Natural killer cell treated with Interleukin-12 subunit alpha and Interleukin-12 subunit beta and Interleukin-15 and Interleukin-18, amount 100 ng/mL, for 72 hours (primary cell): ENCODE results near the gene KNG1. TPM values are rescaled to one million over a fixed set of nuclear protein-coding genes. Genes with fewer than 3 reads are reported as not detected.
"Not testable (repeated sequence)": the region's sequence is repeated elsewhere in the genome, so short reads cannot be mapped to it uniquely, and the experiment has no call there.

ENCODE experiments used
- ATAC-seq, 2 donors: fragments of 150-1000 bp; cut with Tn5 transposase in 1 of 2; sonication (Bioruptor Pico), chemical (Tn5 transposase) in 1 of 2; 2 replicates each; pipeline ENCODE4 v1.10.0; 2021
- DNase-seq: peaks from one replicate; pipeline ENCODE4 v3.0.0; 2022; ENCODE audit warnings: low spot score
- H3K27ac Mint-ChIP-seq, 2 donors: 1 replicate in 1 of 2; 2 replicates in 1 of 2; pipeline ENCODE4 v1.8.0; 2022; ENCODE audit warnings: mixed read lengths in 2 of 2, mild to moderate bottlenecking in 1 of 2, moderate library complexity in 1 of 2
- H3K27me3 Mint-ChIP-seq, 2 donors: 1 replicate in 1 of 2; 2 replicates in 1 of 2; pipeline ENCODE4 v1.8.0; 2022; ENCODE audit warnings: mixed read lengths in 2 of 2
- H3K36me3 Mint-ChIP-seq: one replicate; pipeline ENCODE4 v1.8.0; 2022; ENCODE audit warnings: mixed read lengths
- H3K4me1 Mint-ChIP-seq, 2 donors: 1 replicate in 1 of 2; 2 replicates in 1 of 2; pipeline ENCODE4 v1.8.0; 2022; ENCODE audit warnings: low read depth in 2 of 2, mixed read lengths in 2 of 2, mild to moderate bottlenecking in 1 of 2
- H3K4me3 Mint-ChIP-seq: one replicate; pipeline ENCODE4 v1.8.0; 2022; ENCODE audit warnings: mixed read lengths
- H3K9me3 Mint-ChIP-seq: 2 replicates; pipeline ENCODE4 v1.8.0; 2022; ENCODE audit warnings: mixed read lengths
- total RNA-seq, 2 donors: library from RNA; stranded (reverse); gene quantifications; one replicate each; pipeline ENCODE4 v1.2.3, GENCODE V29; 2022

Gene KNG1
- not detected for total RNA-seq

DNA sequence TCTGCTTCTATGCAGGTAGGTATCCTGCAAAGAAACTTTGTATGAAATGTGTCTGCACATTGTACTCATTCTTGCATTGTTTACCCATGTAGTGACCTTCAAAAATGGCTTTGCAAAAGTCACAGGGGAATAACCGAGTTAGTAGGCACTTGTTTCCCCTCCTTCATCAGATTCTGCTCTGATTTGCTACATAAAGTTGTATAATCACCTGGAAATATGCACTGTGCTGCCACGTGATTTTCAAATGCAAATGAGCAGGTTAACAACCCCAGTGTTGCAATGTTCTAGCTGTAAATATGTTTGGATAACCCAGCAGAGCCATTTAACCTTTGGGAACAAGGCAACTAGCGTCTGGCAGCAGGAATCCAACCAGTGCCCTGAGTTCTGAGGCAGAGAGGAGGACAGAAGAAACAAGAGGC lies at the start of gene KNG1:
TSS of gene KNG1 (plus strand) at position 321 of the 419 bp plus-strand sequence. CDS start 184 bp downstream, outside the sequence.
- no peak within 1 kb of the TSS for H3K4me3 Mint-ChIP-seq
- no peak for DNase-seq

DNA sequence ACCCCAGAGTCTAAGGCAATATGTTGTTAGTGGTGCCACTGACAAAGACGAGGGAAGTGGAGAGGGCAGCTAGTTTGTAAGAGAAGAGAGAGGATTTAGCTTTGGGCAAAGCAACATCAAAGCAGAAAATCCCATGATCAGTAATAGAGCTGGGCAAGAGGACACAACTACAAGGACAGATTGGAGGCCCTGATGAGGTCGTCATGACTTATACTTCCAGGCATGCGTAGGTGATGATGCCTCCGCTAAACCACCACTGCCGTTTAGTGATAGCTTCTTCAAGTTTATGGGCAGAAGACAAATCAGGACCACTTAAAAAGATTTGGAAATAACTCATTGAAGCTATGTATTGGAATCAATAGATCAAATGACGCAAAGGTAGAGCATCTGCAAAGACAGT lies 48.7 kb upstream of the KNG1 start:
- no peak for DNase-seq
- H3K27me3 Mint-ChIP-seq = peaks cover 35 to 38% of the 10 kb centered on the region in 2 donors
- no peaks in the 10 kb centered on the region for H3K36me3 Mint-ChIP-seq
- H3K4me3 Mint-ChIP-seq = no peak overlapping the region
- H3K4me1 Mint-ChIP-seq = peaks cover 0 to 8% of the 10 kb centered on the region in 2 donors
- ATAC-seq = no peak
- H3K9me3 Mint-ChIP-seq = no peaks in the 10 kb centered on the region
- H3K27ac Mint-ChIP-seq = no peak overlapping the region

More for the DNA sequence above, at the start of gene KNG1:
- H3K27ac Mint-ChIP-seq = no peak within 1 kb of the TSS
- no peaks in the 10 kb centered on the region for H3K9me3 Mint-ChIP-seq
- ATAC-seq = no peak
- peaks cover 27 to 29% of the 10 kb centered on the region in 2 donors for H3K27me3 Mint-ChIP-seq
- no peaks in the 10 kb centered on the region for H3K4me1 Mint-ChIP-seq
- no peaks in the 10 kb centered on the region for H3K36me3 Mint-ChIP-seq

DNA sequence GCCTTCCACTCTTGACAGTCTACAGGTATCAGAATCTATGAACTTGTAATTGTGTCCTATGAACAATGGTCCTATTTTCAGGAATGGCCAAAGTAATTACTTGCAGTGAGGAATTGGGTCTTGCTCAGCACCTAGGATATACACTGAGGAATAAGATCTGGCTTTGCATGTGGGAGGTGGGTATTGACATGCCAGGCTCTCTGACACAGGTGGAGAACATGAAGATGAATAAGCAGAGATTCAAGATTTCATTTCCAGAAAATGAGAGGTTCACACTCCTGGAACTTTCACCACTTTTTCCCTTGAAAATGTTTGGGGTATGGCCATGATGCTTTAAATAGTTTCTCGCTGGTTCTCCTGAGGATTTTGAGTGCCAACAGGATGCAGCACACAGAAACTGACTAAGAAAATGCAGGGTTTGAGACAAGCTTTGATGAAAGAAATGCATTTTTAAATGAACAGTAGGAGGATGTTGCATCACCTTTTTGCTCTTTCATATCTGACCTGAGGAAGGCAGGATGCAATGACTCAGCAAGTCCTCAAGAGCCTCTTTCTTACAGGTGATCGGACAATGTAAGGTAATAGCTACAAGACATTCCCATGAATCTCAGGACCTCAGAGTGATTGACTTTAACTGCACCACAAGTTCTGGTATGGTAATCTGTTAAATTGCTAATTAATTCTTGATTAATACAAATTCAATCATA lies 47.6 kb upstream of the KNG1 start:
- Mint-ChIP-seq H3K4me3 (no peak overlapping the region), H3K27ac (no peak overlapping the region), H3K36me3 (no peaks in the 10 kb centered on the region), H3K4me1 (peaks cover 0 to 8% of the 10 kb centered on the region in 2 donors), H3K9me3 (no peaks in the 10 kb centered on the region), H3K27me3 (peaks cover 31 to 34% of the 10 kb centered on the region in 2 donors)
- ATAC-seq (peak in 1 of 2 donors; percentile 48), DNase-seq (no peak)

DNA sequence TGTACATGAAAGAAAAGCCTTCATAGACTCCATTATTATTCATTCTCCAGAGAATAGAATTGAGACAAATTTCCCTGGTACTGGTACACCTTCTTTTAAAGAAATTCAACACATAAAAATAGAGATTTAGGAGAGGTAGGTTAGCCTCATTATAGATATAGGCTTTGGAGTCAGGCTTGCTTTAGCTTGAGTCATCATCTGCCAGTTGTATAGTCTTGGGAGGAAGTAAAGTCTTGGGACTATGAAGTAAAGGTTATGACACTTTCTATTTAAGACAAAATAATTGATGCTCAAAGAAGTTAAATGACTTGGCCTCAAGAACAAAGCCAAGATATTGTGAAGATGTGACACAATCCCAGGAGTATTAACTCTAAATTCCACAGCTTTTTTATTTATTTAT lies 47.0 kb upstream of the KNG1 start:
- ATAC-seq (no peak), DNase-seq (no peak)
- peaks cover 0 to 8% of the 10 kb centered on the region in 2 donors for H3K4me1 Mint-ChIP-seq
- no peaks in the 10 kb centered on the region for H3K36me3 Mint-ChIP-seq
- H3K9me3 Mint-ChIP-seq = no peaks in the 10 kb centered on the region
- H3K27me3 Mint-ChIP-seq = peaks cover 35 to 39% of the 10 kb centered on the region in 2 donors
- no peak overlapping the region for H3K27ac Mint-ChIP-seq
- no peak overlapping the region for H3K4me3 Mint-ChIP-seq

DNA sequence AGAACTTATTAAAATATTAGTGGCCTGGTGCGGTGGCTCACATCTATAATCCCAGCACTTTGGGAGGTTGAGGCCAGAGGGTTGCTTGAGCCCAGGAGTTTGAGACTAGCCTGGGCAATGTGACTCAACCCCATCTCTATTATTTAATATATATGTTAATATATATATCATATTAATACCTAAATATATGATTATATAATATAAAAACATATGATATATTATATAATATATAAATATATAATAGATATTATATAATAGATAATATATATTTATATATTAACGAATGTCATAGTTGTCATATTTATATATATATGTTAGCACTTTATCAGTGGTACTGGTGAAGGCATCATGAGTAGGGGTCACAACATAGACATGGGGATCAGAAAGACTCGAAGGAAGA lies 46.1 kb upstream of the KNG1 start:
- no peak for ATAC-seq

DNA sequence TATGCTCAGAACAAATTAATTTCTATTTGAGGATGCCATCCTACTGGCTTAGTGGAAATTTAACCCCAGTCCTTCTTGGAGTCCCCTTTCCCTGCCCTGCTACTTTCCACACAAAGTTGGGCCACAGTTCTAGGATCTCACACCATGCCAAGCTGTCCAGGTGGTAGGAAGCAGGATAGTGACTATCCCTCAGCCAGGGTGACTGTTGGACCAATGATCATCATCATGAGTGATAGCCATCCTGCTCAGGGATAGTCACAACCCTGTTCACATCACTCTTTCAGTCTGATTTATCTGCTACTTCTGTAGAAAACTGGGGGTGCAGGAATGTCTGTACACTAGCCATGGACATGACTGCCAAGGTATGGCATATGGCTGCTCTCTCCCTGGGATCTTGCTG lies 38.6 kb upstream of the KNG1 start:
- H3K36me3 Mint-ChIP-seq = peaks cover 7% of the 10 kb centered on the region
- H3K4me3 Mint-ChIP-seq = no peak overlapping the region
- DNase-seq (no peak), ATAC-seq (no peak)
- peaks cover 0 to 4% of the 10 kb centered on the region in 2 donors for H3K4me1 Mint-ChIP-seq
- no peak overlapping the region for H3K27ac Mint-ChIP-seq
- H3K27me3 Mint-ChIP-seq = peaks cover 52 to 78% of the 10 kb centered on the region in 2 donors
- no peaks in the 10 kb centered on the region for H3K9me3 Mint-ChIP-seq

More for the DNA sequence above, 46.1 kb upstream of the KNG1 start:
- Mint-ChIP-seq H3K27ac (no peak overlapping the region), H3K4me1 (peaks cover 0 to 8% of the 10 kb centered on the region in 2 donors), H3K27me3 (peaks cover 34 to 42% of the 10 kb centered on the region in 2 donors), H3K36me3 (no peaks in the 10 kb centered on the region), H3K9me3 (no peaks in the 10 kb centered on the region), H3K4me3 (no peak overlapping the region)
- no peak for DNase-seq

DNA sequence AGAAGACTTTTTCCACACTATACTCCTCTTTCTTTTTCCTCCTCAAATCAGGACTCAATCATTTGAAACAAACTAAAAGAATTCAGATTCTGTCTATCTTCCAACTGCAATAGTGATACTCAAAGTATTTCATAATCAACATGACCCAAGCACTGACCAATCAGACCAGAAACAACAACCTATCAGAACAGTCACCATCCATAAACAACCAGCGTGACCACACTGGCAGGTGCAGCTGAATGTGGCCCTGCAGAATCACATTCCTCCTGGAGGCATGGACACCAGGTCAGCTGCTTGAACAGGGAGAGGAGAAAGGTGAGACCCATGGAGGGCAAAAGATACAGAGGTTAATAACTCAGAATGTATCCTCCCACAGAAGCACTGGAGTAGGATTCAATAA lies 38.0 kb upstream of the KNG1 start:
- no peak overlapping the region for H3K4me3 Mint-ChIP-seq
- H3K9me3 Mint-ChIP-seq = no peaks in the 10 kb centered on the region
- DNase-seq = no peak
- no peak overlapping the region for H3K27ac Mint-ChIP-seq
- H3K36me3 Mint-ChIP-seq = peaks cover 7% of the 10 kb centered on the region
- no peak for ATAC-seq
- H3K27me3 Mint-ChIP-seq = peaks cover 50 to 74% of the 10 kb centered on the region in 2 donors
- peaks cover 0 to 4% of the 10 kb centered on the region in 2 donors for H3K4me1 Mint-ChIP-seq

DNA sequence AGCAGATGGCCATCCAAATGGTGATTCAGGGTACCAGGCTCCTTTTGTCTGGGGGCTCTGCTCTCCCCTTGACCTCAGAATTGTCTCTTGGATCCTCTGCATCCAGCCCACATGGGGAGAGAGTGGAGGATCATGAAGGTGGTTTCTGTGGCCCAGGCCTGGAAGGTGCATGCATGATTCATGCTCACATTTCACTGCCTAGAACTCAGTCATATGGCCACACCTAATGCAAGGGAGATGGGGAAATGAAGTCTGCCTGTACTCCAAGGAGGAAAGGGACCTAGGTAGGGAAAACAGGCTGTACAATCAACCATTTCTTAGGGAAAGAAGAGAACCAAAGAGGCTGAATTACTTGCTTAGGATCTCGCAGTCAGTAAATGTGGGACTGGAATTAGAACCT lies 36.3 kb upstream of the KNG1 start:
- ATAC-seq (no peak), DNase-seq (no peak)
- H3K4me3 Mint-ChIP-seq = no peak overlapping the region
- peaks cover 14% of the 10 kb centered on the region for H3K36me3 Mint-ChIP-seq
- H3K4me1 Mint-ChIP-seq = peaks cover 9 to 12% of the 10 kb centered on the region in 2 donors
- no peak overlapping the region for H3K27ac Mint-ChIP-seq
- H3K9me3 Mint-ChIP-seq = peaks cover 6% of the 10 kb centered on the region
- peaks cover 52 to 61% of the 10 kb centered on the region in 2 donors for H3K27me3 Mint-ChIP-seq

DNA sequence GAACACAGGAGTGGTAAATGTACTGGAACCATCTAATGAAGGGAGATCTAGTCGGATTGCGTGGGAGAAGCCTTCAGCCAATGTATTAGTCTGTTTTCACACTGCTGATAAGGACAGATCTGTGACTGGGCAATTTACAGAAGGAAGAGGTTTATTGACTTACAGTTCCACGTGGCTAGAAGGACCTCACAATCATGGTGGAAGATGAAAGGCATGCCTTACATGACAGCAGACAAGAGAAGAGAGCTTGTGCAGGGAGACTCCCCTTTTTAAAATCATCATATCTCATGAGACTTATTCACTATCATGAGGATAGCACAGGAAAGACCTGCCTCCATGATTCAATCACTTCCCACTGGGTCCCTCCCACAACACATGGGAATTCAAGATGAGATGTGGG lies 34.3 kb upstream of the KNG1 start:
- Mint-ChIP-seq H3K9me3 (peaks cover 6% of the 10 kb centered on the region), H3K4me1 (peaks cover 26 to 27% of the 10 kb centered on the region in 2 donors), H3K4me3 (no peak overlapping the region), H3K36me3 (peaks cover 14% of the 10 kb centered on the region), H3K27ac (no peak overlapping the region), H3K27me3 (peaks cover 46 to 49% of the 10 kb centered on the region in 2 donors)
- DNase-seq (no peak), ATAC-seq (no peak)

DNA sequence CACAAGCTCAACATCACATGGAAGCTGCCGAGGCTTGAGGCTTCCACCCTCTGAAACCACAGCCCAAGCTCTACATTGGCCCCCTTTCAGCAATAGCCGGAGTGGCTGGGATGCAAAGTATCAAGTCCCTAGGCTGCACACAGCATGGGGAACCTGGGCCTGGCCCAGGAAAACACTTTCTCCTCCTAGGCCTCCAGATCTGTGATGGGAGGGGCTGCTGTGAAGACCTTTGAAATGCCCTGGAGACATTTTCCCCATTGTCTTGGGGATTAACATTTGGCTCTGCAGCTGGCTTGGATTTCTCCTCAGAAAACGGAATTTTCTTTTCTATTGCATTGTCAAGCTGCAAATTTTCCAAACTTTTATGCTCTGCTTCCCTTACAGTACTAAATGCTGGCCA lies 33.2 kb upstream of the KNG1 start:
- no peak for ATAC-seq
- no peak overlapping the region for H3K4me3 Mint-ChIP-seq
- no peak for DNase-seq
- H3K4me1 Mint-ChIP-seq = peaks cover 28 to 30% of the 10 kb centered on the region in 2 donors
- H3K36me3 Mint-ChIP-seq = peaks cover 14% of the 10 kb centered on the region
- H3K27ac Mint-ChIP-seq = no peak overlapping the region
- H3K27me3 Mint-ChIP-seq = peaks cover 42 to 44% of the 10 kb centered on the region in 2 donors
- H3K9me3 Mint-ChIP-seq = peaks cover 6% of the 10 kb centered on the region

DNA sequence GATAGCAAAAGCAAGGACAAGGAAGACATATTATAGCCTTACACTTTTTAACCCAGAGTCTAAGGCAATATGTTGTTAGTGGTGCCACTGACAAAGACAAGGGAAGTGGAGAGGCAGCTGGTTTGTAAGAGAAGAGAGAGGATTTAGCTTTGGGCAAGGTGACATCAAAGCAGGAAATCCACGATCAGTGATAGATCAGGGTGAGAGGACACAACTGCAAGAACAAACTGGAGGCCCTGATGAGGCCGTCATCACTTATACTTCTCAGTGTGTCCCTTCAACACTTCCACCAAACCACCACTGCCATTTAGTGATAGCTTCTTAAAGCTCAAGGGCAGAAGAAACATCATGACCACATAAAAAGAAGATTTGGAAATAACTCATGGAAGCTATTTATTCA lies 30.7 kb upstream of the KNG1 start:
- not testable (repeated sequence) for H3K27ac Mint-ChIP-seq, H3K9me3 Mint-ChIP-seq, ATAC-seq, DNase-seq
- Mint-ChIP-seq H3K4me3 (peak overlapping the region; percentile 4), H3K27me3 (peaks cover 35 to 40% of the 10 kb centered on the region in 2 donors), H3K4me1 (peaks cover 32 to 33% of the 10 kb centered on the region in 2 donors), H3K36me3 (peaks cover 14% of the 10 kb centered on the region)

DNA sequence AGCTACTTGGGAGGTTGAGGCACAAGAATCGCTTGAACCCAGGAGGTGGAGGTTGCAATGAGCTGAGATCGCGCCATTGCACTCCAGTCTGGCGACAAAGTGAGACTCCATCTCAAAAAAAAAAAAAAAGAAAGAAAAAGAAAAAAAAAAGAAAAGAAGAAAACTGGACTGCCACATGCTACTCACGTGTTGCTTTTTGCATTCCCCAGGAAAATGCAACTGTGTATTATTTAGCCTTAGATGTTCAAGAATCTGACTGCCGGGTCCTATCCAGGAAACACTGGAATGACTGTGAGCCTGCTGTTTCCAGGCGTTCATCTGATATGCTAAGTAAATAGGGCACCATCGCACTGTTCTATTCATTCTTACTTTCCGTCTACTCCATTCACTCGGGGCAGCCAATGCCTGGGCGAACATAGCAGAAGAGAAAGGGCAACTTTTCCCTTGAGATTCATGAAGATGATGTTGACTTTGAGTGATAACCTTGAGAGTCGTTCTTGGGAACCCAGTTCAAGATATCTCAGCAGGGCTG lies 30.0 kb upstream of the KNG1 start:
- peaks cover 39 to 40% of the 10 kb centered on the region in 2 donors for H3K4me1 Mint-ChIP-seq
- no peak for ATAC-seq
- no peak overlapping the region for H3K4me3 Mint-ChIP-seq
- no peak for DNase-seq
- H3K9me3 Mint-ChIP-seq = peaks cover 6% of the 10 kb centered on the region
- peaks cover 37 to 40% of the 10 kb centered on the region in 2 donors for H3K27me3 Mint-ChIP-seq
- peaks cover 14% of the 10 kb centered on the region for H3K36me3 Mint-ChIP-seq
- no peak overlapping the region for H3K27ac Mint-ChIP-seq

DNA sequence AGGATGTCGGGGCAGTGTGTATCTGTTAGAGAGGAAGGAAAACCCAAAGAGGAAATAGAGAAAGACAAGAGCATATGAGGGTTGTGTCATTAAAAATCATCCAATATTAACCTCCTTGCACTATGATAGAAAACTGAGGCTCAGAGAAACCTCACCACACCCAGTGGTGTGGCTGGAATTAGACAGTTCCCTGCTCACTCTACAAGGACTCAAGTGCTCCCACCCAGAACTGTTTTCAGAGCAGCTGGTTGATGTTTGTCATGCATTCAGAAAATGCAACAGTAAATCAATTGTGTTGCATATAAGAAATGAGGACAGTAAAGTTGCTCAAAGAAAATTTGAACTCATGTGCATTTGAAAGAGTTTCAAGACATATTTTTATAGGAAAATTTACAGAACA lies 26.9 kb upstream of the KNG1 start:
- H3K4me3 Mint-ChIP-seq, ATAC-seq, H3K36me3 Mint-ChIP-seq, DNase-seq, H3K9me3 Mint-ChIP-seq: not testable (repeated sequence)
- Mint-ChIP-seq H3K4me1 (peaks cover 35 to 36% of the 10 kb centered on the region in 2 donors), H3K27me3 (peaks cover 35 to 48% of the 10 kb centered on the region in 2 donors), H3K27ac (peak overlapping the region in 1 of 2 donors; percentile 51)

DNA sequence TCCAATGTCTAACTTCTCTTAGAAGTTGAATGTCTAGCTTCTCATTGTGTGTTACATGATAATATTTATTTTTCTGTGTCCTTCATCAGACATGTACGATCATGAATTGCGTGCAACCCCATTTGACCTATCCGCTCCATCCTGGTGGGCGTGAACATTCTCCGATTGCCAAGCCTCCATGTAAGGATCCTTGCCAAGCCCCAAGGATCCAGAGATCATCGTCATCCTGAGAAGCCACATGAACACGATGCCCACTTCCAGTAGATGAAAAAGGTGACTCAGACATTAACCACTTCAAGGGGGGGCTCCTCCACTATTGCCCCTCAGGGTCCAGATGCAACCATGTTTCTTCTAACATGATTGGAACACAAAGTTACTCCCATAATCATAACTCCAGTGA lies 25.5 kb upstream of the KNG1 start:
- DNase-seq = no peak
- no peak for ATAC-seq
- H3K4me1 Mint-ChIP-seq = peaks cover 22 to 23% of the 10 kb centered on the region in 2 donors
- H3K9me3 Mint-ChIP-seq = no peaks in the 10 kb centered on the region
- peaks cover 29 to 48% of the 10 kb centered on the region in 2 donors for H3K27me3 Mint-ChIP-seq
- no peak overlapping the region for H3K4me3 Mint-ChIP-seq
- no peak overlapping the region for H3K27ac Mint-ChIP-seq
- no peaks in the 10 kb centered on the region for H3K36me3 Mint-ChIP-seq
